ENCODE data around the gene LENEP.

DNA sequence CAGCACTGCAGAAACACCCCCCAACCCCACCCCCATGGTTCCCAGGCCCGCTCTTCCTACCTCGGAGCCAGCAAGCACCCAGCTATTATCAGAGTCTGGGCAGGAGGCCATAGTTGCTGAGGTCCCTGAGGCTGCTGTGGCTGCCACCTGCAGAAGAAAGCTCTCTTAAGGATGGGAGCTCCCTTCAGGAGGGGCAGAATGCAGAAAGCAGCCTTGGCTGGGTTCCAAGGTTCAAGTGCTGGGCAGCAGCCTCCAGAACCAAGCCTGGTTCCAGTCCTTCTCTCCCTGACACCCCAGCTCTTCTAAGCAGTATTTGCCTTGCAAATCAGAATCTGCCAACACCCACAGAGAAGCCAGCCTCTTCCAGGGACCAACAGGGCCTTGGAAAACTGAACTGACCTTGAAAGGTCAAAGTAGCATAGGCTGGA is 39.8 kb upstream of the LENEP start:
- TF ChIP-seq, protein P1, sequence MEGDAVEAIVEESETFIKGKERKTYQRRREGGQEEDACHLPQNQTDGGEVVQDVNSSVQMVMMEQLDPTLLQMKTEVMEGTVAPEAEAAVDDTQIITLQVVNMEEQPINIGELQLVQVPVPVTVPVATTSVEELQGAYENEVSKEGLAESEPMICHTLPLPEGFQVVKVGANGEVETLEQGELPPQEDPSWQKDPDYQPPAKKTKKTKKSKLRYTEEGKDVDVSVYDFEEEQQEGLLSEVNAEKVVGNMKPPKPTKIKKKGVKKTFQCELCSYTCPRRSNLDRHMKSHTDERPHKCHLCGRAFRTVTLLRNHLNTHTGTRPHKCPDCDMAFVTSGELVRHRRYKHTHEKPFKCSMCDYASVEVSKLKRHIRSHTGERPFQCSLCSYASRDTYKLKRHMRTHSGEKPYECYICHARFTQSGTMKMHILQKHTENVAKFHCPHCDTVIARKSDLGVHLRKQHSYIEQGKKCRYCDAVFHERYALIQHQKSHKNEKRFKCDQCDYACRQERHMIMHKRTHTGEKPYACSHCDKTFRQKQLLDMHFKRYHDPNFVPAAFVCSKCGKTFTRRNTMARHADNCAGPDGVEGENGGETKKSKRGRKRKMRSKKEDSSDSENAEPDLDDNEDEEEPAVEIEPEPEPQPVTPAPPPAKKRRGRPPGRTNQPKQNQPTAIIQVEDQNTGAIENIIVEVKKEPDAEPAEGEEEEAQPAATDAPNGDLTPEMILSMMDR (IDR thresholded peaks at IDR 0.05), result no peak
- no peak for TF ChIP-seq POLR2A (IDR thresholded peaks at IDR 0.05)
